Esophagus squamous epithelium (tissue), 4 donors: ENCODE results near the gene CD180.

ENCODE experiments used
- POLR2A ChIP-seq, 4 donors: fragments of 450-650 bp; IDR thresholded peaks; one replicate each; pipeline ENCODE4 v1.6.1; 2017; ENCODE audit warnings: antibody characterized with exemption in 4 of 4, mild to moderate bottlenecking in 4 of 4, moderate library complexity in 3 of 4
- TF ChIP-seq, protein P1 (sequence below), 6 experiments: fragments of 450-650 bp in 4 of 6; fragments of 200-600 bp in 2 of 6; sonication (generic) in 2 of 6; IDR thresholded peaks; one replicate each; pipeline ENCODE4 v1.5.1; 2016 to 2019; ENCODE audit warnings: antibody characterized with exemption in 6 of 6, mild to moderate bottlenecking in 4 of 6, moderate library complexity in 4 of 6

GRCh38 chr5:67192719-67193438 is 3.7 kb downstream of the CD180 start:
- TF ChIP-seq, protein P1, sequence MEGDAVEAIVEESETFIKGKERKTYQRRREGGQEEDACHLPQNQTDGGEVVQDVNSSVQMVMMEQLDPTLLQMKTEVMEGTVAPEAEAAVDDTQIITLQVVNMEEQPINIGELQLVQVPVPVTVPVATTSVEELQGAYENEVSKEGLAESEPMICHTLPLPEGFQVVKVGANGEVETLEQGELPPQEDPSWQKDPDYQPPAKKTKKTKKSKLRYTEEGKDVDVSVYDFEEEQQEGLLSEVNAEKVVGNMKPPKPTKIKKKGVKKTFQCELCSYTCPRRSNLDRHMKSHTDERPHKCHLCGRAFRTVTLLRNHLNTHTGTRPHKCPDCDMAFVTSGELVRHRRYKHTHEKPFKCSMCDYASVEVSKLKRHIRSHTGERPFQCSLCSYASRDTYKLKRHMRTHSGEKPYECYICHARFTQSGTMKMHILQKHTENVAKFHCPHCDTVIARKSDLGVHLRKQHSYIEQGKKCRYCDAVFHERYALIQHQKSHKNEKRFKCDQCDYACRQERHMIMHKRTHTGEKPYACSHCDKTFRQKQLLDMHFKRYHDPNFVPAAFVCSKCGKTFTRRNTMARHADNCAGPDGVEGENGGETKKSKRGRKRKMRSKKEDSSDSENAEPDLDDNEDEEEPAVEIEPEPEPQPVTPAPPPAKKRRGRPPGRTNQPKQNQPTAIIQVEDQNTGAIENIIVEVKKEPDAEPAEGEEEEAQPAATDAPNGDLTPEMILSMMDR (IDR thresholded peaks at IDR 0.05) = no peak
- no peak for TF ChIP-seq POLR2A (IDR thresholded peaks at IDR 0.05)
